ENCODE measurements around the gene PTPRA. TPM values are rescaled to one million over a fixed set of nuclear protein-coding genes. Genes with fewer than 3 reads are reported as not detected.

The PTPRA gene
- total and polyA plus RNA-seq, 2 of the 13 experiments (the other 11 are each of a cell fraction or from before 2014, with no cell fraction given) = 47.2 to 127 TPM

- TF ChIP-seq ZNF687 (CRISPR knock-in tag; IDR thresholded peaks at IDR 0.05) (peak; percentile 69), CSRNP1 (CRISPR knock-in tag; IDR thresholded peaks at IDR 0.05) (0 out of 2 replicates have a peak, but pooled peaks have one; percentile 39), RARA (CRISPR knock-in tag; IDR thresholded peaks at IDR 0.05) (peak; percentile 89), PAX8 (CRISPR knock-in tag; IDR thresholded peaks at IDR 0.05; ENCODE audit: borderline replicate concordance) (no peak), ZNF446 (CRISPR knock-in tag; IDR thresholded peaks at IDR 0.05) (no peak), ZNF607 (CRISPR knock-in tag; IDR thresholded peaks at IDR 0.05; ENCODE audit: borderline replicate concordance) (no peak), ZNF556 (CRISPR knock-in tag; IDR thresholded peaks at IDR 0.05; ENCODE audit: borderline replicate concordance) (no peak), TFDP2 (CRISPR knock-in tag; IDR thresholded peaks at IDR 0.05) (no peak), RNF2 (conservative IDR thresholded peaks at IDR 0.05; ENCODE audit: low read depth) (no peak), SNAPC2 (CRISPR knock-in tag; IDR thresholded peaks at IDR 0.05) (no peak), SNAI1 (CRISPR knock-in tag; IDR thresholded peaks at IDR 0.05; ENCODE audit: borderline replicate concordance) (no peak), ZBTB7B (CRISPR knock-in tag; IDR thresholded peaks at IDR 0.05) (no peak), POLR2AphosphoS2 (IDR thresholded peaks at IDR 0.05; ENCODE audit: low read depth, low read length) (no peak), ARID2 (CRISPR knock-in tag; IDR thresholded peaks at IDR 0.05; ENCODE audit: borderline replicate concordance) (no peak), TSC22D2 (CRISPR knock-in tag; IDR thresholded peaks at IDR 0.05; ENCODE audit: borderline replicate concordance) (no peak), SRSF4 (IDR thresholded peaks at IDR 0.05; ENCODE audit: low read depth, low read length, poor library complexity, severe bottlenecking) (no peak), KAT7 (CRISPR knock-in tag; IDR thresholded peaks at IDR 0.05; ENCODE audit: borderline replicate concordance) (no peak), TBX2 (CRISPR knock-in tag; IDR thresholded peaks at IDR 0.05; ENCODE audit: borderline replicate concordance) (no peak), PATZ1 (CRISPR knock-in tag; IDR thresholded peaks at IDR 0.05) (no peak), TRAFD1 (CRISPR knock-in tag; IDR thresholded peaks at IDR 0.05; ENCODE audit: borderline replicate concordance) (no peak)
Observed at GRCh38 chr20:3080939-3081388, 207.7 kb downstream of the PTPRA start (continued).
